ENCODE results near the gene FANCG.

Gene FANCG

GRCh38 chr9:35114113-35114839 lies 34.5 kb upstream of the FANCG start:
- no peak for TF ChIP-seq CTCF (IDR thresholded peaks at IDR 0.05; ENCODE audit: low read depth, low read length)
- peak; percentile 97 for DNase-seq (ENCODE audit: low read depth, low spot score)
- in situ Hi-C loops (cut with HindIII; ENCODE audit: low sequenced_read_pairs), result no loop called here
- peak overlapping the region; percentile 88 for H3K4me3 ChIP-seq (ENCODE audit: low read depth, low read length)

- H3K4me3 ChIP-seq (ENCODE audit: low read depth, low read length), result peak overlapping the region; percentile 37
- no peak for TF ChIP-seq CTCF (IDR thresholded peaks at IDR 0.05; ENCODE audit: low read depth, low read length)
- peak; percentile 40 for DNase-seq (ENCODE audit: low read depth, low spot score)
- in situ Hi-C loops (cut with HindIII; ENCODE audit: low sequenced_read_pairs), result no loop called here
These were observed 32.7 kb upstream of the FANCG start for GRCh38 chr9:35112257-35113020.

GRCh38 chr9:35111001-35111933 lies 31.5 kb upstream of the FANCG start:
- peak; percentile 99 for DNase-seq (ENCODE audit: low read depth, low spot score)
- in situ Hi-C loops (cut with HindIII; ENCODE audit: low sequenced_read_pairs), result no loop called here
- no peak for TF ChIP-seq CTCF (IDR thresholded peaks at IDR 0.05; ENCODE audit: low read depth, low read length)
- H3K4me3 ChIP-seq (ENCODE audit: low read depth, low read length), result peak overlapping the region; percentile 64

GRCh38 chr9:35110327-35110761 lies 30.6 kb upstream of the FANCG start:
- DNase-seq (ENCODE audit: low read depth, low spot score), result peak; percentile 51
- H3K4me3 ChIP-seq (ENCODE audit: low read depth, low read length), result peak overlapping the region; percentile 64
- in situ Hi-C loops (cut with HindIII; ENCODE audit: low sequenced_read_pairs), result no loop called here
- no peak for TF ChIP-seq CTCF (IDR thresholded peaks at IDR 0.05; ENCODE audit: low read depth, low read length)

GRCh38 chr9:35108946-35109575 lies 29.3 kb upstream of the FANCG start:
- in situ Hi-C loops (cut with HindIII; ENCODE audit: low sequenced_read_pairs), result no loop called here
- H3K4me3 ChIP-seq (ENCODE audit: low read depth, low read length), result no peak overlapping the region
- no peak for DNase-seq (ENCODE audit: low read depth, low spot score)
- no peak for TF ChIP-seq CTCF (IDR thresholded peaks at IDR 0.05; ENCODE audit: low read depth, low read length)

GRCh38 chr9:35108461-35108860 lies 28.7 kb upstream of the FANCG start:
- in situ Hi-C loops (cut with HindIII; ENCODE audit: low sequenced_read_pairs), result no loop called here
- DNase-seq (ENCODE audit: low read depth, low spot score), result no peak
- no peak for TF ChIP-seq CTCF (IDR thresholded peaks at IDR 0.05; ENCODE audit: low read depth, low read length)
- H3K4me3 ChIP-seq (ENCODE audit: low read depth, low read length), result no peak overlapping the region

Data from astrocyte of the spinal cord (primary cell).